Panc1 (cell line): ENCODE data around the gene KTN1. TPM values are rescaled to one million over a fixed set of nuclear protein-coding genes. Genes with fewer than 3 reads are reported as not detected.

Experiments used
- ATAC-seq: fragments of 200-7000 bp; cut with Tn5 transposase; 2 replicates; pipeline ENCODE4 v1.9.1; 2020; ENCODE audit warnings: mild to moderate bottlenecking, moderate library complexity
- BruUV-seq: library from RNA; stranded (reverse); fragments of 400-500 nt; replicated peaks from 2 replicates; lab custom pipeline; 2021; lab: Mats Ljungman, UMichigan
- CTCF ChIA-PET: fragments of 300-600 bp; sonication (Branson Sonifier 250); formaldehyde crosslinking; loops from one replicate; lab custom pipeline; 2022; ENCODE audit warnings: antibody characterized with exemption; lab: Charles Lee
- POLR2A ChIA-PET: fragments of 300-600 bp; sonication (Branson Sonifier 250); formaldehyde crosslinking; loops from one replicate; lab custom pipeline; 2022; ENCODE audit warnings: antibody characterized with exemption; lab: Charles Lee
- DNase-seq: peaks from one replicate; pipeline ENCODE4 v3.0.0-alpha.2; 2010; ENCODE audit warnings: low read depth, low spot score
- H3K27ac ChIP-seq: 2 replicates; pipeline ENCODE4 v1.5.1; 2011; ENCODE audit warnings: mild to moderate bottlenecking, low read length, inconsistent platforms
- H3K27me3 ChIP-seq: fragments of 200-500 bp; sonication (Bioruptor generic); 2 replicates; pipeline ENCODE4 v1.6.0; 2014; ENCODE audit warnings: low read length, inconsistent platforms; ENCODE audit not compliant: control insufficient read depth, insufficient read depth
- H3K36me3 ChIP-seq: fragments of 200-500 bp; sonication (Bioruptor generic); 2 replicates; pipeline ENCODE4 v1.5.1; 2014; ENCODE audit warnings: inconsistent platforms, mild to moderate bottlenecking, low read length, moderate library complexity; ENCODE audit not compliant: control insufficient read depth, insufficient read depth
- H3K4me1 ChIP-seq: 2 replicates; pipeline ENCODE4 v1.5.1; 2011; ENCODE audit warnings: inconsistent platforms, mild to moderate bottlenecking, low read length, moderate library complexity; ENCODE audit not compliant: control insufficient read depth, insufficient read depth
- H3K4me3 ChIP-seq, 2 experiments: 2 replicates each; pipeline ENCODE4 v1.5.1; 2011 to 2012; ENCODE audit warnings: low read depth in 2 of 2, low read length in 2 of 2, mild to moderate bottlenecking in 2 of 2, inconsistent platforms in 1 of 2, moderate library complexity in 1 of 2
- H3K9me3 ChIP-seq: fragments of 200-500 bp; sonication (Bioruptor generic); 2 replicates; pipeline ENCODE4 v1.5.1; 2014; ENCODE audit warnings: low read depth, mild to moderate bottlenecking, inconsistent platforms, low read length, moderate library complexity; ENCODE audit not compliant: control insufficient read depth, insufficient read depth
- POLR2AphosphoS5 ChIP-seq: IDR thresholded peaks from 2 replicates; pipeline ENCODE4 v1.6.1; 2012; ENCODE audit warnings: mild to moderate bottlenecking, low read depth, low read length, moderate library complexity
- SIN3A ChIP-seq: IDR thresholded peaks from 2 replicates; pipeline ENCODE4 v1.6.1; 2012; ENCODE audit warnings: low read depth, mild to moderate bottlenecking, low read length, moderate library complexity, borderline replicate concordance; ENCODE audit not compliant: insufficient read depth
- TCF7L2 ChIP-seq: IDR thresholded peaks from 2 replicates; pipeline ENCODE4 v1.6.1; 2011; ENCODE audit warnings: mild to moderate bottlenecking, low read depth, low read length, inconsistent platforms
- in situ Hi-C: cut with HindIII; loops from 2 replicates; pipeline ENCODE4 v1.10.0; 2016; ENCODE audit warnings: low sequenced_read_pairs, low pct_unique_long_range_greater_than_20kb
- intact Hi-C: fragments of 100-400 bp; cut with micrococcal nuclease; formaldehyde crosslinking; loops from one replicate; pipeline ENCODE4 v1.10.0; 2022; ENCODE audit not compliant: unreplicated experiment
- total RNA-seq: library from RNA; stranded (reverse); gene quantifications from one replicate; pipeline ENCODE4 v1.2.1, GENCODE V29; 2021; ENCODE audit not compliant: unreplicated experiment
- TF ChIP-seq, protein P1 (sequence below): fragments of 450-650 bp; IDR thresholded peaks from 2 replicates; pipeline ENCODE4 v1.5.1; 2017; ENCODE audit warnings: mild to moderate bottlenecking
- TF ChIP-seq, protein P2 (sequence below), 2 experiments: IDR thresholded peaks; 2 replicates each; pipeline ENCODE4 v1.6.1; 2011 to 2012; ENCODE audit warnings: low read depth in 2 of 2, control low read depth in 1 of 2, low read length in 1 of 2, mild to moderate bottlenecking in 1 of 2, moderate library complexity in 1 of 2; ENCODE audit not compliant: insufficient read depth in 1 of 2

The KTN1 gene
- total RNA-seq, 1 experiment from 2014 or later, result 310 TPM

DNA sequence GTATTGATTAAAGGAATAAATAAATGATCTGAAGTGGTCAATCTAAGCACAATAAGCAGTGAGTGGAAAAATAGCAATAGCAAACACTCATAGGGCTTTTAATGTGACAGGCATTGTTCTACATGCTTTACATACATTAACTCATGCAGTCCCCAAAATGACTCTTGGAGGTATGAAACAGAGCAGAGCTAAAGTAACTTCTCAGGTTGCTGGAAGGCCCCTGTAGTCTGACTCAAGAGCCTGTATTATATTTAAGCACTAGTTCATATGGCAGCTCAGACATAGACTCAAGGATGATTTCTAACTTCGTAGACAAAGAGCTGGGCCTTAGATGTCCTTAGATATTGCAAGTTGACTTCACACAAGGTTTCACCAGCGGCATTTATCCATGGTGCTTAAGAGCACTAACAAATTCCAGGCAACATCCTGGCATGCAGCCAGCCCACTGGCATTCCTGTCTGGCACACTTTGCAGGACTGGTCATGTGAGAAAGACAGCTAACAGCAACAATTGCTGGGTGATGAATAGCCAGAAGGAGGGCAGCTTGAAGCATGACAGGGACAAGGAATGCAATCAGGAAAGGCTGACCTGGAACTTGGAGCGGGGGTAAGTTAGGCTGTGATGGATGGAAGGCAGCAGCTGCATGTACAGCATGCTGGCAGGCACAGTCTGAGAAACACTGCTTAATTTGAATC lies 22.9 kb upstream of the KTN1 start:
- H3K27me3 ChIP-seq, result no peaks in the 10 kb centered on the region
- in situ Hi-C loops (no loop called here), intact Hi-C loops (no loop called here)
- ChIA-PET POLR2A (no interaction called here), CTCF (no interaction called here)
- H3K36me3 ChIP-seq, result no peaks in the 10 kb centered on the region; the same call in 1 of the 2 replicates
- no TSS peak for BruUV-seq
- H3K4me1 ChIP-seq, result peaks cover 12% of the 10 kb centered on the region
- H3K27ac ChIP-seq, result peak overlapping the region; percentile 48
- ATAC-seq (peak; percentile 88), DNase-seq (no peak)
- no peak for TF ChIP-seq POLR2AphosphoS5
- no peak for TF ChIP-seq TCF7L2
- TF ChIP-seq, protein P1, sequence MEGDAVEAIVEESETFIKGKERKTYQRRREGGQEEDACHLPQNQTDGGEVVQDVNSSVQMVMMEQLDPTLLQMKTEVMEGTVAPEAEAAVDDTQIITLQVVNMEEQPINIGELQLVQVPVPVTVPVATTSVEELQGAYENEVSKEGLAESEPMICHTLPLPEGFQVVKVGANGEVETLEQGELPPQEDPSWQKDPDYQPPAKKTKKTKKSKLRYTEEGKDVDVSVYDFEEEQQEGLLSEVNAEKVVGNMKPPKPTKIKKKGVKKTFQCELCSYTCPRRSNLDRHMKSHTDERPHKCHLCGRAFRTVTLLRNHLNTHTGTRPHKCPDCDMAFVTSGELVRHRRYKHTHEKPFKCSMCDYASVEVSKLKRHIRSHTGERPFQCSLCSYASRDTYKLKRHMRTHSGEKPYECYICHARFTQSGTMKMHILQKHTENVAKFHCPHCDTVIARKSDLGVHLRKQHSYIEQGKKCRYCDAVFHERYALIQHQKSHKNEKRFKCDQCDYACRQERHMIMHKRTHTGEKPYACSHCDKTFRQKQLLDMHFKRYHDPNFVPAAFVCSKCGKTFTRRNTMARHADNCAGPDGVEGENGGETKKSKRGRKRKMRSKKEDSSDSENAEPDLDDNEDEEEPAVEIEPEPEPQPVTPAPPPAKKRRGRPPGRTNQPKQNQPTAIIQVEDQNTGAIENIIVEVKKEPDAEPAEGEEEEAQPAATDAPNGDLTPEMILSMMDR, result no peak
- TF ChIP-seq, protein P2, sequence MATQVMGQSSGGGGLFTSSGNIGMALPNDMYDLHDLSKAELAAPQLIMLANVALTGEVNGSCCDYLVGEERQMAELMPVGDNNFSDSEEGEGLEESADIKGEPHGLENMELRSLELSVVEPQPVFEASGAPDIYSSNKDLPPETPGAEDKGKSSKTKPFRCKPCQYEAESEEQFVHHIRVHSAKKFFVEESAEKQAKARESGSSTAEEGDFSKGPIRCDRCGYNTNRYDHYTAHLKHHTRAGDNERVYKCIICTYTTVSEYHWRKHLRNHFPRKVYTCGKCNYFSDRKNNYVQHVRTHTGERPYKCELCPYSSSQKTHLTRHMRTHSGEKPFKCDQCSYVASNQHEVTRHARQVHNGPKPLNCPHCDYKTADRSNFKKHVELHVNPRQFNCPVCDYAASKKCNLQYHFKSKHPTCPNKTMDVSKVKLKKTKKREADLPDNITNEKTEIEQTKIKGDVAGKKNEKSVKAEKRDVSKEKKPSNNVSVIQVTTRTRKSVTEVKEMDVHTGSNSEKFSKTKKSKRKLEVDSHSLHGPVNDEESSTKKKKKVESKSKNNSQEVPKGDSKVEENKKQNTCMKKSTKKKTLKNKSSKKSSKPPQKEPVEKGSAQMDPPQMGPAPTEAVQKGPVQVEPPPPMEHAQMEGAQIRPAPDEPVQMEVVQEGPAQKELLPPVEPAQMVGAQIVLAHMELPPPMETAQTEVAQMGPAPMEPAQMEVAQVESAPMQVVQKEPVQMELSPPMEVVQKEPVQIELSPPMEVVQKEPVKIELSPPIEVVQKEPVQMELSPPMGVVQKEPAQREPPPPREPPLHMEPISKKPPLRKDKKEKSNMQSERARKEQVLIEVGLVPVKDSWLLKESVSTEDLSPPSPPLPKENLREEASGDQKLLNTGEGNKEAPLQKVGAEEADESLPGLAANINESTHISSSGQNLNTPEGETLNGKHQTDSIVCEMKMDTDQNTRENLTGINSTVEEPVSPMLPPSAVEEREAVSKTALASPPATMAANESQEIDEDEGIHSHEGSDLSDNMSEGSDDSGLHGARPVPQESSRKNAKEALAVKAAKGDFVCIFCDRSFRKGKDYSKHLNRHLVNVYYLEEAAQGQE (IDR thresholded peaks at IDR 0.05; ENCODE audit: insufficient read depth in 1 of 2, low read depth in 2 of 2, low read length in 1 of 2), result 0 out of 4 replicates have a peak, but pooled peaks of 1 of the 2 experiments have one; percentile 13
- TF ChIP-seq SIN3A, result no peak
- H3K9me3 ChIP-seq, result no peaks in the 10 kb centered on the region
- H3K4me3 ChIP-seq, result no peak overlapping the region

DNA sequence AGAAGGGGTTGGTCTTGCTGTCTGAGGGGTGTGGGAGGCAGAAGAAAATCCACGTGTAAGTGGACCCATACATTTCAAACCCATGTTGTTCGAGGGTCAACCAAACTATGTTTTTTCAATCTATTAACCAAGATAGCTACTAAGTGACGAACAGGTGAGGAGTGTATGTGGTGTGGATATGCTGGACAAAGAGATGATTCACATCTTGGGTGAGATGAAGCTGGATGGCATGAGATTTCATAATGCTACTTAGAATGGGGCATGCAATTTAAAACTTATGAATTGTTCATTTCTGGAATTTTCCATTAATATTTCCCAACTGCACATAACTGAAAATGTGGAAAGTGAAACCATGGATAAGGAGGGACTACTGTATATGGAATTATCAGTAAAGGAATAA lies 17.9 kb upstream of the KTN1 start:
- BruUV-seq, result no TSS peak
- intact Hi-C loops, result no loop called here
- in situ Hi-C loops, result no loop called here
- CTCF ChIA-PET, result no interaction called here
- Histone ChIP-seq H3K27me3 (no peaks in the 10 kb centered on the region), H3K36me3 (no peaks in the 10 kb centered on the region; the same call in 1 of the 2 replicates), H3K27ac (peak overlapping the region; percentile 13; the same call in 1 of the 2 replicates), H3K9me3 (no peaks in the 10 kb centered on the region), H3K4me3 (no peak overlapping the region), H3K4me1 (peaks cover 4% of the 10 kb centered on the region; the same call in 1 of the 2 replicates)
- TF ChIP-seq, protein P1, result no peak
- TF ChIP-seq TCF7L2 (no peak), SIN3A (no peak), POLR2AphosphoS5 (no peak)
- TF ChIP-seq, protein P2 (IDR thresholded peaks at IDR 0.05; ENCODE audit: insufficient read depth in 1 of 2, low read depth in 2 of 2, low read length in 1 of 2), result no peak
- DNase-seq, result no peak
- POLR2A ChIA-PET, result interaction anchor here (0.6 kb wide), 1 partner anchor 36 kb away, joined by 3 read pairs; no protein-coding TSS in a partner anchor
- ATAC-seq, result no peak
